ENCODE results near the gene FLAD1.

Gene FLAD1

GRCh38 chr1:155010211-155010918 is 27.2 kb downstream of the FLAD1 start:
- Histone ChIP-seq H3K9me3 (ENCODE audit: insufficient read depth, low read length) (no peaks in the 10 kb centered on the region), H3K27ac (ENCODE audit: low read length) (no peak overlapping the region), H3K4me3 (ENCODE audit: low read length) (no peak overlapping the region), H2AFZ (ENCODE audit: low read depth, low read length) (no peak overlapping the region), H3K36me3 (replicated peaks; ENCODE audit: low read depth, low read length) (peaks cover 19% of the 10 kb centered on the region), H4K20me1 (ENCODE audit: insufficient read depth, low read length) (peaks cover 65% of the 10 kb centered on the region), H3K4me1 (ENCODE audit: low read length) (peaks cover 44% of the 10 kb centered on the region), H3K9ac (ENCODE audit: low read length) (no peak overlapping the region), H3K4me2 (ENCODE audit: low read length) (no peak overlapping the region), H3K79me2 (ENCODE audit: low read length) (peaks cover 31% of the 10 kb centered on the region), H3K27me3 (ENCODE audit: low read depth, low read length) (no peaks in the 10 kb centered on the region)
- TF ChIP-seq EZH2phosphoT487 (IDR thresholded peaks at IDR 0.05; ENCODE audit: low read depth): no peak
- no peak for TF ChIP-seq CTCF (IDR thresholded peaks at IDR 0.05; ENCODE audit: low read depth, low read length)

- H4K20me1 ChIP-seq (ENCODE audit: insufficient read depth, low read length): peaks cover 65% of the 10 kb centered on the region
- H3K4me2 ChIP-seq (ENCODE audit: low read length): no peak overlapping the region
- H3K4me3 ChIP-seq (ENCODE audit: low read length): no peak overlapping the region
- H3K36me3 ChIP-seq (replicated peaks; ENCODE audit: low read depth, low read length): peaks cover 25% of the 10 kb centered on the region
- H3K4me1 ChIP-seq (ENCODE audit: low read length): peaks cover 42% of the 10 kb centered on the region
- H3K9me3 ChIP-seq (ENCODE audit: insufficient read depth, low read length): no peaks in the 10 kb centered on the region
- peaks cover 25% of the 10 kb centered on the region for H3K79me2 ChIP-seq (ENCODE audit: low read length)
- H2AFZ ChIP-seq (ENCODE audit: low read depth, low read length): no peak overlapping the region
- no peak overlapping the region for H3K27ac ChIP-seq (ENCODE audit: low read length)
- no peaks in the 10 kb centered on the region for H3K27me3 ChIP-seq (ENCODE audit: low read depth, low read length)
- no peak overlapping the region for H3K9ac ChIP-seq (ENCODE audit: low read length)
- TF ChIP-seq CTCF (IDR thresholded peaks at IDR 0.05; ENCODE audit: low read depth, low read length) (no peak), EZH2phosphoT487 (IDR thresholded peaks at IDR 0.05; ENCODE audit: low read depth) (no peak)
These were observed 27.9 kb downstream of the FLAD1 start for GRCh38 chr1:155011004-155011416.

- peaks cover 65% of the 10 kb centered on the region for H4K20me1 ChIP-seq (ENCODE audit: insufficient read depth, low read length)
- H3K79me2 ChIP-seq (ENCODE audit: low read length): peaks cover 20% of the 10 kb centered on the region; the same call in 1 of the 2 replicates
- H3K27me3 ChIP-seq (ENCODE audit: low read depth, low read length): no peaks in the 10 kb centered on the region
- H3K4me3 ChIP-seq (ENCODE audit: low read length): no peak overlapping the region
- H3K27ac ChIP-seq (ENCODE audit: low read length): no peak overlapping the region
- H3K4me1 ChIP-seq (ENCODE audit: low read length): peaks cover 42% of the 10 kb centered on the region
- no peak overlapping the region for H3K4me2 ChIP-seq (ENCODE audit: low read length)
- H3K36me3 ChIP-seq (replicated peaks; ENCODE audit: low read depth, low read length): peaks cover 26% of the 10 kb centered on the region
- H3K9me3 ChIP-seq (ENCODE audit: insufficient read depth, low read length): no peaks in the 10 kb centered on the region
- H3K9ac ChIP-seq (ENCODE audit: low read length): no peak overlapping the region
- TF ChIP-seq EZH2phosphoT487 (IDR thresholded peaks at IDR 0.05; ENCODE audit: low read depth) (no peak), CTCF (IDR thresholded peaks at IDR 0.05; ENCODE audit: low read depth, low read length) (no peak)
- no peak overlapping the region for H2AFZ ChIP-seq (ENCODE audit: low read depth, low read length)
These were observed 28.4 kb downstream of the FLAD1 start for GRCh38 chr1:155011437-155012025.

GRCh38 chr1:155012026-155012546 is 28.9 kb downstream of the FLAD1 start:
- H3K4me2 ChIP-seq (ENCODE audit: low read length): no peak overlapping the region
- H3K27me3 ChIP-seq (ENCODE audit: low read depth, low read length): no peaks in the 10 kb centered on the region
- peaks cover 15% of the 10 kb centered on the region; the same call in 1 of the 2 replicates for H3K79me2 ChIP-seq (ENCODE audit: low read length)
- peaks cover 28% of the 10 kb centered on the region for H3K36me3 ChIP-seq (replicated peaks; ENCODE audit: low read depth, low read length)
- H3K9ac ChIP-seq (ENCODE audit: low read length): no peak overlapping the region
- TF ChIP-seq CTCF (IDR thresholded peaks at IDR 0.05; ENCODE audit: low read depth, low read length) (no peak), EZH2phosphoT487 (IDR thresholded peaks at IDR 0.05; ENCODE audit: low read depth) (no peak)
- H2AFZ ChIP-seq (ENCODE audit: low read depth, low read length): no peak overlapping the region
- no peaks in the 10 kb centered on the region for H3K9me3 ChIP-seq (ENCODE audit: insufficient read depth, low read length)
- H3K4me3 ChIP-seq (ENCODE audit: low read length): no peak overlapping the region
- no peak overlapping the region for H3K27ac ChIP-seq (ENCODE audit: low read length)
- H4K20me1 ChIP-seq (ENCODE audit: insufficient read depth, low read length): peaks cover 60% of the 10 kb centered on the region
- H3K4me1 ChIP-seq (ENCODE audit: low read length): peaks cover 42% of the 10 kb centered on the region
